Measurements from ENCODE around the gene RTP5. TPM values are rescaled to one million over a fixed set of nuclear protein-coding genes. Genes with fewer than 3 reads are reported as not detected.

Gene RTP5
- total RNA-seq, 1 donor from 2014 or later: not detected

DNA sequence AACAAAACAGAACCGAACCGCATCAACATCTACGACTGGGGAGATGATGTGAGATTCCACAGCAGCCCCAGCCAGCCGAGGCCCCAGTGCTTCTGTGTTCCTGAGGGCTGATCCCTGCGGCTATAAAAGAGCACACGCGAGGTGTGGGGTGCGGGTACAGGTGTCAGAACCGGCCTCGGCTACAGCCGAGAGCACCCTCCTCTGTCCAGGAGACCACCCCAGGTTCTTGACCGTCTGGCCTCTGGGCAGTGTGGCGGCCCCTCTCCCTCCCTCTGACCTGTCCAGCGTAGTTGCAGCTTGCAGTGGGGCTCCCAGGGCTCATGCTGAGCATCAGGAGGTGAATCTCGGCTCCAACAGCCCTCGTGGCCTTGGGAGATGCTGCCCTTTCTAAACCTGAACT is 23.7 kb downstream of the RTP5 start:
- no peak overlapping the region for H3K27ac ChIP-seq
- no peak for TF ChIP-seq CTCF (IDR thresholded peaks at IDR 0.05)
- no peaks in the 10 kb centered on the region for H3K4me1 ChIP-seq
- intact Hi-C loops (cut with DNase I): no loop called here
- H3K36me3 ChIP-seq: no peaks in the 10 kb centered on the region
- DNase-seq (peak; percentile 42), ATAC-seq (no peak)
- H3K9me3 ChIP-seq: no peaks in the 10 kb centered on the region
- H3K27me3 ChIP-seq: no peaks in the 10 kb centered on the region
- no peak overlapping the region for H3K4me3 ChIP-seq

DNA sequence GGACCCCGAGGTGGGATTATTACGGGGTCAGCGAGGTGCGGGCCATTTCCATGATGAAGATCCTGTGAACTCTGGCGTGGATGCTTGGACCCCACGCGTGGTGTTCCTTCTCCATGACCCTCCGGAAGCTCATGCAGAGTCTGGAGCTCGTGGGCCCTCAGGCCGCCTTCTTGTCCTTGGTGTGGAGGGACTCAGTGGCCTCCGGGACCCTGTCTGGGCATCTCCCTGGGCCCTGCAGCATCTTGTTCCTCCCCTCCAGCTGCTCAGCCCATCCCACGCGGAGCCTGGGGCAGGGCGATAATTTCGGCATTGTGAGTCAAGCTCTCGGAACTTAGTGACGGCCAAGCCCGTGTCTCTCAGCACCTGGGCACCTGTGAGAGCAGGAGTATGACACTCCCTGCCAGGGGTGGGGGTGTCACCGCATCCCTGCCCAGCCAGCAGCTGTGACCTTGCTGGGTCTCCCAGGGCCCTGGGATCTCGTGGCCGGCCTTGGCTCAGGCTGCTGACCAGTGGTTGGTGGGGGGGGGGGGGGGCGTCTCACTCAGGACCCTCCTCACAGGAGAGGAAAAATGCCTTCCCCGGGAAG is 24.6 kb downstream of the RTP5 start:
- intact Hi-C loops (cut with DNase I): no loop called here

GRCh38 chr2:241894681-241895426 is 25.3 kb downstream of the RTP5 start:
- intact Hi-C loops (cut with DNase I): no loop called here
- Histone ChIP-seq H3K4me1 (no peaks in the 10 kb centered on the region), H3K4me3 (no peak overlapping the region), H3K27me3 (no peaks in the 10 kb centered on the region), H3K27ac (no peak overlapping the region), H3K9me3 (no peaks in the 10 kb centered on the region), H3K36me3 (no peaks in the 10 kb centered on the region)
- ATAC-seq (peak; percentile 5), DNase-seq (peak; percentile 64)
- no peak for TF ChIP-seq CTCF (IDR thresholded peaks at IDR 0.05)

More for the DNA sequence above, 24.6 kb downstream of the RTP5 start:
- H3K4me3 ChIP-seq: no peak overlapping the region
- H3K36me3 ChIP-seq: no peaks in the 10 kb centered on the region
- H3K27me3 ChIP-seq: no peaks in the 10 kb centered on the region
- TF ChIP-seq CTCF (IDR thresholded peaks at IDR 0.05): no peak
- ATAC-seq (no peak), DNase-seq (peak; percentile 62)
- H3K9me3 ChIP-seq: no peaks in the 10 kb centered on the region
- H3K4me1 ChIP-seq: no peaks in the 10 kb centered on the region
- H3K27ac ChIP-seq: no peak overlapping the region

DNA sequence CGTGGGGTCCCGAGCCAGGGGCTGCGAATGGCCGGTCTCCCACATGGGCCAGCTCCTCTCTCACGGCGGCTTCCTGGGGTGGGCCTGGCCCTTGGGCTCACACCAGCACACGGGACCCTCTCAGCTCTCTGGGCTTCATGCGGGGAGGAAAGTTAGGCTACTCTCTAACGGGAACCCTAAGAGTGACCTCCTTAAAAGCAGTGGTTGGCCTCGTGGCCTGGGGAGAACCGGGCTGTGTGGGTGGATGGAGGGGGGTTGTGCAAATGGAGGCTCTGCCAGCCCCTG is 25.8 kb downstream of the RTP5 start:
- Histone ChIP-seq H3K27ac (no peak overlapping the region), H3K36me3 (no peaks in the 10 kb centered on the region), H3K9me3 (no peaks in the 10 kb centered on the region), H3K4me3 (no peak overlapping the region), H3K27me3 (no peaks in the 10 kb centered on the region), H3K4me1 (no peaks in the 10 kb centered on the region)
- DNase-seq: no peak
- TF ChIP-seq CTCF (IDR thresholded peaks at IDR 0.05): no peak
- intact Hi-C loops (cut with DNase I): no loop called here
- no peak for ATAC-seq

- intact Hi-C loops (cut with DNase I): no loop called here
- Histone ChIP-seq H3K36me3 (no peaks in the 10 kb centered on the region), H3K9me3 (no peaks in the 10 kb centered on the region), H3K4me1 (no peaks in the 10 kb centered on the region), H3K27ac (peak overlapping the region; percentile 30), H3K4me3 (no peak overlapping the region), H3K27me3 (no peaks in the 10 kb centered on the region)
- TF ChIP-seq CTCF (IDR thresholded peaks at IDR 0.05): no peak
- ATAC-seq (peak; percentile 7), DNase-seq (peak; percentile 64)
Measured at GRCh38 chr2:241895712-241896641, 26.4 kb downstream of the RTP5 start.

Measured in upper lobe of right lung (tissue), 1 donor.